Panc1 (cell line): ENCODE measurements around the gene NOL4L.

Source experiments
- POLR2AphosphoS5 ChIP-seq: IDR thresholded peaks from 2 replicates; pipeline ENCODE4 v1.6.1; 2012; ENCODE audit warnings: mild to moderate bottlenecking, low read depth, low read length, moderate library complexity
- SIN3A ChIP-seq: IDR thresholded peaks from 2 replicates; pipeline ENCODE4 v1.6.1; 2012; ENCODE audit warnings: low read depth, mild to moderate bottlenecking, low read length, moderate library complexity, borderline replicate concordance; ENCODE audit not compliant: insufficient read depth
- TF ChIP-seq, protein P1 (sequence below): fragments of 450-650 bp; IDR thresholded peaks from 2 replicates; pipeline ENCODE4 v1.5.1; 2017; ENCODE audit warnings: mild to moderate bottlenecking
- TF ChIP-seq, protein P2 (sequence below), 2 experiments: IDR thresholded peaks; 2 replicates each; pipeline ENCODE4 v1.6.1; 2011 to 2012; ENCODE audit warnings: low read depth in 2 of 2, control low read depth in 1 of 2, low read length in 1 of 2, mild to moderate bottlenecking in 1 of 2, moderate library complexity in 1 of 2; ENCODE audit not compliant: insufficient read depth in 1 of 2

DNA sequence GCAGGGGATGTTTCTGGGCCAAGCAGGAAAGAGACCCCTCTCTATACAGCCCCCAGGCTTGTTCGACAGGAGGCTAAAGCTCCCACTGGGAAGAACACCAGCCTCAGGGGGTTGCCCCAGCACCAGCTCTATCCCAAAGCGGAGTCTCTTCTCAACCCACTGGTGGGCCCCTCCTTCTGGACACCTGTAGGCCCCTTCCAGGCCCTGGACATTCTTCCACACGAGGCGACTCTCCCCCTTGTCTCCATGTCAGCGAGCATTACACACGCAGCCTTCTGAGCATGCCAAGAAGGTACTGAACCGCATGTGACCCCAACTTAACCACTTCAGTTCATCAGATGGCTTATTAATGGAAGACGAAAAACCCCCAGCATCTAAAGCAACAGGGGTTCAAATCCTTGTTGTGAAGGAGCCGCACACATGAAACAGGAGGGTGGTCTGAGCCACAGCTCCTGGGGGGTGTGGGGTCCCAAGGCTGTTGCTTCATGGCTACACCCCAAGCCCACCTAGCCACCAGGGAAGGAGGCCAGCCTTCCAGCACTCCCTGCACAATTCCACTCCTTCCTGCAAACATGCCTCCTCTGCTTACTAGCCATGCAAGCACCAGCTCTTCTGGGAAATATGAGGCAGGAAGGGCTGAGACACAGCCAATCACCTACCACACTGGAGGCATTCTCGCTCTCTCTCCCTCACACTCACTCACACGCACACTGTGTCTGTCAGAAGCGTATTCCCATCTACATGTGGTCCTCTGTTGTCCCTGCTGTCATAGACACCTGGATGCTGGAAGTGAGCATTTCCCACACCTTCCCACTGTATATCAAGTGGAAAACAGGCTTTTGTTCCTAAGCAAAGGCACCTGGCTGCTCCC lies 104.5 kb downstream of the NOL4L start:
- TF ChIP-seq, protein P1, sequence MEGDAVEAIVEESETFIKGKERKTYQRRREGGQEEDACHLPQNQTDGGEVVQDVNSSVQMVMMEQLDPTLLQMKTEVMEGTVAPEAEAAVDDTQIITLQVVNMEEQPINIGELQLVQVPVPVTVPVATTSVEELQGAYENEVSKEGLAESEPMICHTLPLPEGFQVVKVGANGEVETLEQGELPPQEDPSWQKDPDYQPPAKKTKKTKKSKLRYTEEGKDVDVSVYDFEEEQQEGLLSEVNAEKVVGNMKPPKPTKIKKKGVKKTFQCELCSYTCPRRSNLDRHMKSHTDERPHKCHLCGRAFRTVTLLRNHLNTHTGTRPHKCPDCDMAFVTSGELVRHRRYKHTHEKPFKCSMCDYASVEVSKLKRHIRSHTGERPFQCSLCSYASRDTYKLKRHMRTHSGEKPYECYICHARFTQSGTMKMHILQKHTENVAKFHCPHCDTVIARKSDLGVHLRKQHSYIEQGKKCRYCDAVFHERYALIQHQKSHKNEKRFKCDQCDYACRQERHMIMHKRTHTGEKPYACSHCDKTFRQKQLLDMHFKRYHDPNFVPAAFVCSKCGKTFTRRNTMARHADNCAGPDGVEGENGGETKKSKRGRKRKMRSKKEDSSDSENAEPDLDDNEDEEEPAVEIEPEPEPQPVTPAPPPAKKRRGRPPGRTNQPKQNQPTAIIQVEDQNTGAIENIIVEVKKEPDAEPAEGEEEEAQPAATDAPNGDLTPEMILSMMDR, result no peak
- TF ChIP-seq, protein P2, sequence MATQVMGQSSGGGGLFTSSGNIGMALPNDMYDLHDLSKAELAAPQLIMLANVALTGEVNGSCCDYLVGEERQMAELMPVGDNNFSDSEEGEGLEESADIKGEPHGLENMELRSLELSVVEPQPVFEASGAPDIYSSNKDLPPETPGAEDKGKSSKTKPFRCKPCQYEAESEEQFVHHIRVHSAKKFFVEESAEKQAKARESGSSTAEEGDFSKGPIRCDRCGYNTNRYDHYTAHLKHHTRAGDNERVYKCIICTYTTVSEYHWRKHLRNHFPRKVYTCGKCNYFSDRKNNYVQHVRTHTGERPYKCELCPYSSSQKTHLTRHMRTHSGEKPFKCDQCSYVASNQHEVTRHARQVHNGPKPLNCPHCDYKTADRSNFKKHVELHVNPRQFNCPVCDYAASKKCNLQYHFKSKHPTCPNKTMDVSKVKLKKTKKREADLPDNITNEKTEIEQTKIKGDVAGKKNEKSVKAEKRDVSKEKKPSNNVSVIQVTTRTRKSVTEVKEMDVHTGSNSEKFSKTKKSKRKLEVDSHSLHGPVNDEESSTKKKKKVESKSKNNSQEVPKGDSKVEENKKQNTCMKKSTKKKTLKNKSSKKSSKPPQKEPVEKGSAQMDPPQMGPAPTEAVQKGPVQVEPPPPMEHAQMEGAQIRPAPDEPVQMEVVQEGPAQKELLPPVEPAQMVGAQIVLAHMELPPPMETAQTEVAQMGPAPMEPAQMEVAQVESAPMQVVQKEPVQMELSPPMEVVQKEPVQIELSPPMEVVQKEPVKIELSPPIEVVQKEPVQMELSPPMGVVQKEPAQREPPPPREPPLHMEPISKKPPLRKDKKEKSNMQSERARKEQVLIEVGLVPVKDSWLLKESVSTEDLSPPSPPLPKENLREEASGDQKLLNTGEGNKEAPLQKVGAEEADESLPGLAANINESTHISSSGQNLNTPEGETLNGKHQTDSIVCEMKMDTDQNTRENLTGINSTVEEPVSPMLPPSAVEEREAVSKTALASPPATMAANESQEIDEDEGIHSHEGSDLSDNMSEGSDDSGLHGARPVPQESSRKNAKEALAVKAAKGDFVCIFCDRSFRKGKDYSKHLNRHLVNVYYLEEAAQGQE (IDR thresholded peaks at IDR 0.05; ENCODE audit: insufficient read depth in 1 of 2, low read depth in 2 of 2, low read length in 1 of 2), result no peak
- TF ChIP-seq POLR2AphosphoS5 (no peak), SIN3A (no peak)
